ENCODE data around the gene WAC. TPM values are rescaled to one million over a fixed set of nuclear protein-coding genes. Genes with fewer than 3 reads are reported as not detected.

WAC gene
- total and polyA plus RNA-seq, 9 of the 15 experiments (the other 6 are each of a cell fraction or from before 2014, with no cell fraction given) = 24.8 to 123 (median 78.2) TPM

DNA sequence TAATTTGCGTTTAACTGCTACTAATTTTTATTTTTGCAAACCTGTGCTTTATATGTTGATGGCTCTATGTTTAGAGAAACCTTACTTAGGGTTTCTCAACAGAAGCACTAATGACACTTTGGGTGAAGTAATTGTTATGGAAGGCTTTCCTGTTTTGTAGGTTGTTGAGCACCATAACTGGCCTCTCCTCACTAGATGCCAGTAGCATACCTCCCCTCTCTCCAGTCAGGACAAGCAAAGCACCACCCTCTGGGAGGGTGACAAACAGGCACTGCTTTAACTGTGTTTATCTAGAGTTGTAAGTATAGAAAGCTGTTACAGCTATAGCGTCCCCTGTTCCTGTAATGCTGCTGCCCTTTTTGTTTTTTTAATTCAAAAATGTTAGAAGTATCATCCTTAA, 60.9 kb downstream of the WAC start (continued):
- TF ChIP-seq ASH1L (IDR thresholded peaks at IDR 0.05; ENCODE audit: borderline replicate concordance, low read depth, partially characterized antibody) = no peak
- no peak for TF ChIP-seq U2AF2 (optimal IDR thresholded peaks at IDR 0.05; ENCODE audit: low read depth, low read length)
- no peak for TF ChIP-seq RHOXF2B (CRISPR knock-in tag; conservative IDR thresholded peaks at IDR 0.05)
- TF ChIP-seq PHTF2 (CRISPR knock-in tag; IDR thresholded peaks at IDR 0.05) = no peak
- TF ChIP-seq HDAC6 (IDR thresholded peaks at IDR 0.05; ENCODE audit: low read depth, low read length) = no peak
- TF ChIP-seq, protein P1, sequence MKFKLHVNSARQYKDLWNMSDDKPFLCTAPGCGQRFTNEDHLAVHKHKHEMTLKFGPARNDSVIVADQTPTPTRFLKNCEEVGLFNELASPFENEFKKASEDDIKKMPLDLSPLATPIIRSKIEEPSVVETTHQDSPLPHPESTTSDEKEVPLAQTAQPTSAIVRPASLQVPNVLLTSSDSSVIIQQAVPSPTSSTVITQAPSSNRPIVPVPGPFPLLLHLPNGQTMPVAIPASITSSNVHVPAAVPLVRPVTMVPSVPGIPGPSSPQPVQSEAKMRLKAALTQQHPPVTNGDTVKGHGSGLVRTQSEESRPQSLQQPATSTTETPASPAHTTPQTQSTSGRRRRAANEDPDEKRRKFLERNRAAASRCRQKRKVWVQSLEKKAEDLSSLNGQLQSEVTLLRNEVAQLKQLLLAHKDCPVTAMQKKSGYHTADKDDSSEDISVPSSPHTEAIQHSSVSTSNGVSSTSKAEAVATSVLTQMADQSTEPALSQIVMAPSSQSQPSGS (CRISPR knock-in tag; IDR thresholded peaks at IDR 0.05) = no peak

GRCh38 chr10:28594406-28594805, 61.5 kb downstream of the WAC start:
- in situ Hi-C loops (cut with MboI) = no loop called here

More at GRCh38 chr10:28594406-28594805, 61.5 kb downstream of the WAC start:
- ATAC-seq = no peak
- H3K4me2 ChIP-seq (ENCODE audit: insufficient read depth, low read length) = no peak overlapping the region
- intact Hi-C loops (cut with micrococcal nuclease) = no loop called here
- BruUV-seq (replicated peaks) = no TSS peak
- H3K9ac ChIP-seq (ENCODE audit: insufficient read depth in 1 of 2, low read depth in 2 of 2, low read length in 2 of 2) = no peak overlapping the region
- no peak for FAIRE-seq
- peaks cover 5% of the 10 kb centered on the region; the same call in 1 of the 2 replicates for H4K20me1 ChIP-seq (replicated peaks; ENCODE audit: control insufficient read depth, insufficient read depth, low read length)
- H3K27ac ChIP-seq (ENCODE audit: extremely low read depth, low read depth, low read length) = no peak overlapping the region
- no peaks in the 10 kb centered on the region for H3K9me3 ChIP-seq (replicated peaks; ENCODE audit: control insufficient read depth, insufficient read depth, low read depth, low read length)
- H3K36me3 ChIP-seq (ENCODE audit: control insufficient read depth, insufficient read depth, low read length) = peaks cover 93% of the 10 kb centered on the region
- TF ChIP-seq SREBF2 (CRISPR knock-in tag; IDR thresholded peaks at IDR 0.05) (no peak), SAFB2 (IDR thresholded peaks at IDR 0.05; ENCODE audit: borderline replicate concordance, low read depth, low read length, severe bottlenecking) (no peak), TEAD1 (CRISPR knock-in tag; IDR thresholded peaks at IDR 0.05) (no peak), KLF10 (CRISPR knock-in tag; IDR thresholded peaks at IDR 0.05) (no peak), SIRT6 (IDR thresholded peaks at IDR 0.05; ENCODE audit: low read depth, low read length) (no peak), NCOR1 (IDR thresholded peaks at IDR 0.05) (no peak), DACH1 (IDR thresholded peaks at IDR 0.05; ENCODE audit: partially characterized antibody) (no peak), BRD9 (IDR thresholded peaks at IDR 0.05; ENCODE audit: low read depth, partially characterized antibody) (no peak), SETDB1 (IDR thresholded peaks at IDR 0.05; ENCODE audit: low read length) (no peak), RBM22 (IDR thresholded peaks at IDR 0.05; ENCODE audit: low read depth, low read length, poor library complexity, severe bottlenecking) (no peak), MED1 (CRISPR knock-in tag; IDR thresholded peaks at IDR 0.05; ENCODE audit: borderline replicate concordance) (no peak)
- TF ChIP-seq, protein P2, sequence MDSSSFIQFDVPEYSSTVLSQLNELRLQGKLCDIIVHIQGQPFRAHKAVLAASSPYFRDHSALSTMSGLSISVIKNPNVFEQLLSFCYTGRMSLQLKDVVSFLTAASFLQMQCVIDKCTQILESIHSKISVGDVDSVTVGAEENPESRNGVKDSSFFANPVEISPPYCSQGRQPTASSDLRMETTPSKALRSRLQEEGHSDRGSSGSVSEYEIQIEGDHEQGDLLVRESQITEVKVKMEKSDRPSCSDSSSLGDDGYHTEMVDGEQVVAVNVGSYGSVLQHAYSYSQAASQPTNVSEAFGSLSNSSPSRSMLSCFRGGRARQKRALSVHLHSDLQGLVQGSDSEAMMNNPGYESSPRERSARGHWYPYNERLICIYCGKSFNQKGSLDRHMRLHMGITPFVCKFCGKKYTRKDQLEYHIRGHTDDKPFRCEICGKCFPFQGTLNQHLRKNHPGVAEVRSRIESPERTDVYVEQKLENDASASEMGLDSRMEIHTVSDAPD (CRISPR knock-in tag; IDR thresholded peaks at IDR 0.05) = no peak
- ChIA-PET POLR2A (interaction anchor here (1.3 kb wide), 2 partner anchors 9 to 13 kb away, joined by 3 read pairs; no protein-coding TSS in a partner anchor), CTCF (ENCODE audit: low intra/inter-chr PET ratio) (no interaction called here)
- peaks cover 98% of the 10 kb centered on the region for H3K79me2 ChIP-seq (ENCODE audit: control insufficient read depth, insufficient read depth, low read length)
- no peak overlapping the region for H3K4me3 ChIP-seq
- H2AFZ ChIP-seq (ENCODE audit: low read depth, low read length) = no peak overlapping the region
- DNase-seq (ENCODE audit: extremely low read depth in 1 of 4, low spot score in 3 of 4) = no peak
- H3K27me3 ChIP-seq (ENCODE audit: control insufficient read depth in 2 of 2, insufficient read depth in 2 of 2, low read length in 2 of 2) = no peaks in the 10 kb centered on the region
- no peaks in the 10 kb centered on the region; a peak in 1 of 5 replicates for H3K4me1 ChIP-seq (replicated peaks in 1 of 2; ENCODE audit: control insufficient read depth in 2 of 2, insufficient read depth in 2 of 2, low read length in 2 of 2)
- H3K9me1 ChIP-seq (ENCODE audit: control insufficient read depth, insufficient read depth, low read length) = peaks cover 3% of the 10 kb centered on the region
- WGBS (ENCODE audit: insufficient coverage, low coverage, missing lambda C conversion rate) = 87% methylated on average over 5 of the region's 5 CpGs

All from K562 (cell line).